ENCODE results near the gene ELFN1.

ELFN1 gene

GRCh38 chr7:1744296-1745017 lies 74.4 kb downstream of the ELFN1 start:
- DNase-seq = no peak

- no peak for DNase-seq
Measured at GRCh38 chr7:1745018-1745532, 75.0 kb downstream of the ELFN1 start.

GRCh38 chr7:1745576-1746490 lies 75.8 kb downstream of the ELFN1 start:
- DNase-seq = no peak

- no peak for DNase-seq
Measured at GRCh38 chr7:1746491-1746975, 76.5 kb downstream of the ELFN1 start.

GRCh38 chr7:1747004-1747801 lies 77.1 kb downstream of the ELFN1 start:
- no peak for DNase-seq

GRCh38 chr7:1748076-1748838 lies 78.2 kb downstream of the ELFN1 start:
- no peak for DNase-seq

- DNase-seq = no peak
Measured at GRCh38 chr7:1748839-1749173, 78.7 kb downstream of the ELFN1 start.

- DNase-seq = no peak
Measured at GRCh38 chr7:1749351-1749863, 79.3 kb downstream of the ELFN1 start.

- DNase-seq = no peak
Measured at GRCh38 chr7:1749864-1750466, 79.9 kb downstream of the ELFN1 start.

- DNase-seq = no peak
Measured at GRCh38 chr7:1750541-1751021, 80.5 kb downstream of the ELFN1 start.

- DNase-seq = no peak
Measured at GRCh38 chr7:1752111-1752510, 82.0 kb downstream of the ELFN1 start.

GRCh38 chr7:1752771-1753563 lies 82.9 kb downstream of the ELFN1 start:
- no peak for DNase-seq

GRCh38 chr7:1753564-1753867 lies 83.4 kb downstream of the ELFN1 start:
- no peak for DNase-seq

GRCh38 chr7:1754345-1754908 lies 84.3 kb downstream of the ELFN1 start:
- no peak for DNase-seq

GRCh38 chr7:1755783-1756625 lies 85.9 kb downstream of the ELFN1 start:
- DNase-seq = no peak

- DNase-seq = no peak
Measured at GRCh38 chr7:1757601-1758000, 87.5 kb downstream of the ELFN1 start.

- DNase-seq = no peak
Measured at GRCh38 chr7:1758028-1758858, 88.2 kb downstream of the ELFN1 start.

GRCh38 chr7:1758859-1759521 lies 88.9 kb downstream of the ELFN1 start:
- DNase-seq = no peak
